Neural crest cell (in vitro differentiated cells): ENCODE data around the gene TCF7L2. TPM values are rescaled to one million over a fixed set of nuclear protein-coding genes. Genes with fewer than 3 reads are reported as not detected.

Experiments used
- DNase-seq: peaks from one replicate; pipeline ENCODE4 v3.0.0; 2021; ENCODE audit warnings: low read depth, mixed read lengths, low spot score
- H3K27ac Mint-ChIP-seq: one replicate; pipeline ENCODE4 v1.8.0; 2021; ENCODE audit warnings: mild to moderate bottlenecking, mixed read lengths; ENCODE audit not compliant: unreplicated experiment
- H3K27me3 Mint-ChIP-seq: 2 replicates; pipeline ENCODE4 v1.8.0; 2021; ENCODE audit warnings: low read depth, mild to moderate bottlenecking, mixed read lengths
- H3K36me3 Mint-ChIP-seq: 2 replicates; pipeline ENCODE4 v1.8.0; 2021; ENCODE audit warnings: low read depth, mild to moderate bottlenecking, mixed read lengths
- H3K4me1 Mint-ChIP-seq: 2 replicates; pipeline ENCODE4 v1.8.0; 2021; ENCODE audit warnings: mixed read lengths
- H3K4me3 Mint-ChIP-seq: one replicate; pipeline ENCODE4 v1.8.0; 2021; ENCODE audit warnings: mild to moderate bottlenecking, mixed read lengths
- H3K9me3 Mint-ChIP-seq: 2 replicates; pipeline ENCODE4 v1.8.0; 2021; ENCODE audit warnings: mixed read lengths
- total RNA-seq: library from RNA; stranded (reverse); gene quantifications from 2 replicates; pipeline ENCODE4 v1.2.1, GENCODE V29; 2021
- TF ChIP-seq, protein P1 (sequence below): fragments of 200-600 bp; sonication (generic); conservative IDR thresholded peaks from 2 replicates; pipeline ENCODE4 v1.5.0; 2021; ENCODE audit warnings: antibody characterized with exemption, mild to moderate bottlenecking

Gene TCF7L2
- total RNA-seq, 1 donor from 2014 or later: 34.8 TPM

DNA sequence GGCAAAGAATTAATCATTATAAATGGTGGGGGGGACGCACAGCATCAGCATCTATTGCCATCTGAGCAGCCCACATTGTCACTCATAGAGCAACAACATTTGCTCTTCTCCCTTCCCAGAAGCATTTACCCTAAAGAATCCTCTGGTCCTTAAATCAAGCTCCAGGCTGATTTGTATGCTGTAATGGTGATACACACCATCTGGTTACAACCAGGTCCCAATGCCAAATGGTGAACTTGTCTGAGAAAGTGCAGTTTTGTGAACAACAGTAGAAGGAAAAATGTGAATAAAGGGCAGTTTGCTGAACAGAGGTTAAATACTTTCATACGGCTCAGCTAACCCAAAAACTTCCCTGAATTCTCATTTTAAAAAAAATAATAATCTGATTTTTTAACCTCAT lies 38.8 kb upstream of the TCF7L2 start:
- H3K4me3 Mint-ChIP-seq: no peak overlapping the region
- H3K36me3 Mint-ChIP-seq: no peaks in the 10 kb centered on the region
- H3K9me3 Mint-ChIP-seq: no peaks in the 10 kb centered on the region
- TF ChIP-seq, protein P1, sequence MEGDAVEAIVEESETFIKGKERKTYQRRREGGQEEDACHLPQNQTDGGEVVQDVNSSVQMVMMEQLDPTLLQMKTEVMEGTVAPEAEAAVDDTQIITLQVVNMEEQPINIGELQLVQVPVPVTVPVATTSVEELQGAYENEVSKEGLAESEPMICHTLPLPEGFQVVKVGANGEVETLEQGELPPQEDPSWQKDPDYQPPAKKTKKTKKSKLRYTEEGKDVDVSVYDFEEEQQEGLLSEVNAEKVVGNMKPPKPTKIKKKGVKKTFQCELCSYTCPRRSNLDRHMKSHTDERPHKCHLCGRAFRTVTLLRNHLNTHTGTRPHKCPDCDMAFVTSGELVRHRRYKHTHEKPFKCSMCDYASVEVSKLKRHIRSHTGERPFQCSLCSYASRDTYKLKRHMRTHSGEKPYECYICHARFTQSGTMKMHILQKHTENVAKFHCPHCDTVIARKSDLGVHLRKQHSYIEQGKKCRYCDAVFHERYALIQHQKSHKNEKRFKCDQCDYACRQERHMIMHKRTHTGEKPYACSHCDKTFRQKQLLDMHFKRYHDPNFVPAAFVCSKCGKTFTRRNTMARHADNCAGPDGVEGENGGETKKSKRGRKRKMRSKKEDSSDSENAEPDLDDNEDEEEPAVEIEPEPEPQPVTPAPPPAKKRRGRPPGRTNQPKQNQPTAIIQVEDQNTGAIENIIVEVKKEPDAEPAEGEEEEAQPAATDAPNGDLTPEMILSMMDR: no peak
- no peak for DNase-seq
- no peak overlapping the region for H3K27ac Mint-ChIP-seq
- peaks cover 23% of the 10 kb centered on the region for H3K4me1 Mint-ChIP-seq
- peaks cover 2% of the 10 kb centered on the region for H3K27me3 Mint-ChIP-seq

DNA sequence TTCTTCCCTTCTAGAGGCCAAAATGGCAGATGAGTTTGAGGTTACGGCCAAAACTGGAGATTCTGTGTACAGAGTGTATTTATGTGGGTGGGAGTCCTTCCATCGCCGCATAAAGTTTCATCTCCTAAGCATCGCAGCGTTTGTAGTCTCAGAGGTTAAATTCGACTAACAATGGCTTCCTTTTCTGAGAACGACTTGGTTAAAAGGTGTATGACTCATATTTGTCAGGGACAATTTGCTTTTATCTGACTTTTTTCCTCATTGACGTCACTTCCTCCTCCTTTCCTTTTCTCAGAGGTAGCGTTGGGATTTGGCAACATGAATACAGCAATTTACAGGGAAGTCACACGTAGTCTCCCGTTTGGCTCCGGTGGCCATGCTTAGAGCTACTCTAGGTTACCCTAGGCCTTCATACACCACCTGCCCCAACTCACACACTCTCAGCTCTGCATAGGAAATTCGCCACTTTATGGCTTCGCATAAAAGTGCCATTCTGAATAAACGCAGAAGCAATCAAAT lies 37.6 kb upstream of the TCF7L2 start:
- Mint-ChIP-seq H3K4me3 (no peak overlapping the region), H3K9me3 (no peaks in the 10 kb centered on the region), H3K4me1 (peaks cover 23% of the 10 kb centered on the region), H3K36me3 (no peaks in the 10 kb centered on the region), H3K27ac (no peak overlapping the region), H3K27me3 (peaks cover 2% of the 10 kb centered on the region)
- TF ChIP-seq, protein P1: no peak
- no peak for DNase-seq

DNA sequence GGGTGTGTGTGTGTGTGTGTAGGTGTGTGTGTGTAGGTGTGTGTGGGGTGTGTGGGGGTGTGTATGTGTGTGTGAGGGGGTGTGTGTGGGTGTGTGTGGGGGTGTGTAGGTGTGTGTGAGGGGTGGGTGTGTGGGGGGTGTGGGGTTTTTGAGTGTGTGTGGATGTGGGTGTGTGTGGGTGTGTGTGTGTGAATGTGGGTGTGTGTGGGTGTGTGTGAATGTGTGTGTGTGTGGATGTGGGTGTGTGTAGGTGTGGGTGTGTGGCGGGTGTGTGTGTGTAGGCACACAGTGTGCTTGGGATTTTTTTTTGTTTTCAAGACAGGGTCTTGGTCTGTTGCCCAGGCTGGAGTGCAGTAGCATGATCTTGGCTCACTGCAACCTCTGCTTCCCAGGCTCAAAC lies 36.8 kb upstream of the TCF7L2 start:
- Mint-ChIP-seq H3K9me3 (no peaks in the 10 kb centered on the region), H3K27ac (no peak overlapping the region), H3K27me3 (peaks cover 2% of the 10 kb centered on the region), H3K4me1 (peaks cover 24% of the 10 kb centered on the region), H3K4me3 (no peak overlapping the region), H3K36me3 (no peaks in the 10 kb centered on the region)
- DNase-seq: no peak
- TF ChIP-seq, protein P1: no peak

DNA sequence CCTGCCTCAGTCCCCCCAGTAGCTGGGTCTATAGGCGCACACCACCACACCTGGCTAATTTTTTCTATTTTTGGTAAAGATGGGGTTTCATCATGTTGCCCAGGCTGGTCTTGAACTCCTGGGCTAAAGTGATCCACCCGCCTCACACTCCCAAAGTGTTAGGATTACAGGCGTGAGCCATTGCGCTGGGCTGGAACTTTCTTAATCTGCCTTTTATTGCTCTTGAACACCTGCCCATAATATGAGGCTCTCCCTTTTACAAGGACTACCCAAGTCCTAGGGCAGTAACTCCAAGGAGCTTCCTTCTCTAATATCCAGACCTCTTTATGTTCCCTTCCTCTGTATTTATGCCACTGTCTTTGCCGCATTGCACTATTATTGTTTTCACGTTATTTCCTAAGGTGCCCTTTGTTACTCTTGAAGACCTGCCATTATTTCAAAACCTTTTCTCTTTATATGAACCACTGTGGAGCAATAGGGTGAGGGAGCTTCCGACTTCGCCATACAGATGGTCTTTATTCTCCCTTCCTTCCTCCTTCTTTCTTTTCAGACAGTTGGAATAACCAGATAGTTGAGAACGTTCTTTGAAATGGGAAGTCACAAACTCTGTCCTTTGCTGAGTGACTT lies 36.3 kb upstream of the TCF7L2 start:
- H3K4me1 Mint-ChIP-seq: peaks cover 22% of the 10 kb centered on the region
- H3K36me3 Mint-ChIP-seq: no peaks in the 10 kb centered on the region
- H3K27me3 Mint-ChIP-seq: peaks cover 2% of the 10 kb centered on the region
- H3K4me3 Mint-ChIP-seq: no peak overlapping the region
- H3K9me3 Mint-ChIP-seq: no peaks in the 10 kb centered on the region
- DNase-seq: no peak
- TF ChIP-seq, protein P1: no peak
- H3K27ac Mint-ChIP-seq: peak overlapping the region; percentile 7

DNA sequence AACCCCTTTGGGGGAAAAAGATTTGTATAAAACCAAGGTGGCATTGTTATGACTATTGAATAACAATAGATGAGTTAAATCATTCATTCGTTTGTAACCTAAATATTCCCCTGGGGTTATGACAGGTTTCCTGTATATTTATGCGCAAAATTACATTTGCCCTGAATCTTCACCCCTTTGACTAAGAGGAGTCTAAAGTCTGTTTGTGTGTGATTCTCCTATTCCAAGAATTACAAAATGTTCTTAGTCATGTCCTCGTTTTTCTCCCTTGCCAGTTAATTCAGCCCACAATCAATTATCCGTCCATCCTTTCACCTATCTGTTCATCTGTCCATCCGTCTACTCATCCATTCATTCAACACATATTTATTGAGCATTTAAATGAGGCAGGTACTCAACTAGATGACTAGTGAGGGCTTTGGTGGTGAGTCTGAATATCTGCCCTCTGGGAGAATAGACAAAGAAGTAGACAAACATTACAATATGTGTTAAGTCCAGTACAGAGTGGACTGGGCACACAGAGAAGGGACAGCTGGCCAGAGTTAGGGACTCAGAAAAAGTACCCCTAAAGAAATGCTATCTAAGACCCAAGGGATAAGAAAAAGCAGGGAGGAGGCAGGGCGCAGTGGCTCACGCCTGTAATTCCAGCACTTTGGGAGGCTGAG lies 35.6 kb upstream of the TCF7L2 start:
- Mint-ChIP-seq H3K4me3 (no peak overlapping the region), H3K27me3 (peaks cover 2% of the 10 kb centered on the region), H3K36me3 (no peaks in the 10 kb centered on the region), H3K4me1 (peaks cover 22% of the 10 kb centered on the region), H3K27ac (no peak overlapping the region), H3K9me3 (no peaks in the 10 kb centered on the region)
- DNase-seq: no peak
- TF ChIP-seq, protein P1: no peak
